H1 (cell line): ENCODE measurements around the gene STARD8. TPM values are rescaled to one million over a fixed set of nuclear protein-coding genes. Genes with fewer than 3 reads are reported as not detected.
A peak's percentile ranks its signal among the peaks of the same experiment; 100 is the strongest.

ENCODE experiments used
- CTCF ChIA-PET: fragments of 300-600 bp; sonication (Branson Sonifier 250); formaldehyde crosslinking; loops from one replicate; lab custom pipeline; 2021; ENCODE audit not compliant: partially characterized antibody; lab: Charles Lee
- POLR2A ChIA-PET: fragments of 300-600 bp; sonication (Branson Sonifier 250); formaldehyde crosslinking; loops from one replicate; lab custom pipeline; 2021; ENCODE audit warnings: inconsistent platforms; ENCODE audit not compliant: partially characterized antibody; lab: Charles Lee
- DNase-seq, 2 experiments: peaks; one replicate each; pipeline versions ENCODE4 v3.0.0 to v3.0.0-alpha.2; 2010 to 2022; ENCODE audit warnings: low spot score in 2 of 2, low read depth in 1 of 2, mixed read lengths in 1 of 2
- FAIRE-seq: peaks from 2 replicates; lab custom pipeline; 2011; peaks lifted over from hg19 to GRCh38; lab: Jason Lieb, UNC
- H2AFZ ChIP-seq: 2 replicates; pipeline ENCODE4 v1.8.1; 2012; ENCODE audit warnings: low read length, inconsistent platforms
- H2AK5ac ChIP-seq: 2 replicates; pipeline ENCODE4 v1.6.1; 2013; ENCODE audit warnings: low read depth, low read length
- H2BK120ac ChIP-seq: replicated peaks from 2 replicates; pipeline ENCODE3; 2013; ENCODE audit warnings: low read depth, low read length, inconsistent platforms
- H2BK12ac ChIP-seq: 2 replicates; pipeline ENCODE4 v1.6.1; 2013; ENCODE audit warnings: low read depth, low read length
- H2BK15ac ChIP-seq: 2 replicates; pipeline ENCODE4 v1.6.1; 2013; ENCODE audit warnings: low read length
- H2BK20ac ChIP-seq: 2 replicates; pipeline ENCODE4 v1.6.1; 2013; ENCODE audit warnings: low read length
- H2BK5ac ChIP-seq: 2 replicates; pipeline ENCODE4 v1.6.1; 2013; ENCODE audit warnings: low read depth, low read length
- H3K14ac ChIP-seq: 2 replicates; pipeline ENCODE4 v1.6.1; 2013; ENCODE audit warnings: inconsistent platforms; ENCODE audit not compliant: insufficient read length
- H3K18ac ChIP-seq: 2 replicates; pipeline ENCODE4 v1.6.1; 2013; ENCODE audit warnings: low read length; ENCODE audit errors: extremely low read depth
- H3K23ac ChIP-seq: 2 replicates; pipeline ENCODE4 v1.6.1; 2013; ENCODE audit warnings: inconsistent platforms; ENCODE audit not compliant: insufficient read length
- H3K23me2 ChIP-seq: 2 replicates; pipeline ENCODE4 v1.6.1; 2013; ENCODE audit warnings: low read depth, low read length
- H3K27ac ChIP-seq: 2 replicates; pipeline ENCODE4 v1.6.1; 2011; ENCODE audit warnings: low read depth, low read length, inconsistent platforms
- H3K27me3 ChIP-seq, 4 experiments: replicated peaks in 1 of 4; 1 replicate in 1 of 4; 2 replicates in 3 of 4; pipeline versions ENCODE4 v1.6.1 to v1.8.1; 2011 to 2013; ENCODE audit warnings: low read length in 3 of 4, mild to moderate bottlenecking in 3 of 4, inconsistent platforms in 2 of 4, mixed read lengths in 2 of 4, moderate library complexity in 1 of 4; ENCODE audit not compliant: control insufficient read depth in 3 of 4, insufficient read depth in 3 of 4; ENCODE audit errors: extremely low read depth in 1 of 4
- H3K36me3 ChIP-seq, 4 experiments: 2 replicates each; pipeline versions ENCODE4 v1.6.1 to v1.8.1; 2011 to 2013; ENCODE audit warnings: mild to moderate bottlenecking in 4 of 4, low read length in 3 of 4, moderate library complexity in 2 of 4, control low read depth in 1 of 4, inconsistent platforms in 1 of 4; ENCODE audit not compliant: insufficient read depth in 4 of 4, control insufficient read depth in 2 of 4
- H3K4ac ChIP-seq: replicated peaks from 2 replicates; pipeline ENCODE3; 2013; ENCODE audit warnings: low read length, low read depth, mixed read lengths, inconsistent platforms; ENCODE audit not compliant: insufficient read length
- H3K4me1 ChIP-seq, 4 experiments: replicated peaks in 1 of 4; 1 replicate in 1 of 4; 2 replicates in 3 of 4; pipeline versions ENCODE4 v1.6.1 to v1.8.1; 2011 to 2013; ENCODE audit warnings: low read length in 3 of 4, inconsistent platforms in 2 of 4, mixed read lengths in 1 of 4; ENCODE audit not compliant: insufficient read depth in 4 of 4, control insufficient read depth in 3 of 4
- H3K4me2 ChIP-seq, 2 experiments: 2 replicates each; pipeline versions ENCODE4 v1.6.1 to v1.8.1; 2011 to 2013; ENCODE audit warnings: low read depth in 2 of 2, low read length in 2 of 2, control low read depth in 1 of 2, inconsistent platforms in 1 of 2, mild to moderate bottlenecking in 1 of 2; ENCODE audit not compliant: insufficient read depth in 1 of 2
- H3K4me3 ChIP-seq, 4 experiments: fragments of 200-600, 300-600 bp in 1 of 4; sonication (generic), shearing (Covaris generic), sonication (Bioruptor Twin) in 1 of 4; 2 replicates each; pipeline versions ENCODE4 v1.5.1 to v1.8.1; 2011 to 2016; ENCODE audit warnings: low read length in 4 of 4, low read depth in 3 of 4, control low read depth in 2 of 4, inconsistent platforms in 2 of 4, mild to moderate bottlenecking in 2 of 4, mixed read lengths in 1 of 4, moderate library complexity in 1 of 4; ENCODE audit not compliant: insufficient read depth in 2 of 4; ENCODE audit errors: extremely low read depth in 1 of 4
- H3K56ac ChIP-seq: replicated peaks from 2 replicates; pipeline ENCODE3; 2013; ENCODE audit warnings: low read depth, mild to moderate bottlenecking, mixed read lengths, low read length, inconsistent platforms; ENCODE audit not compliant: insufficient read length
- H3K79me1 ChIP-seq: 2 replicates; pipeline ENCODE4 v1.6.1; 2013; ENCODE audit warnings: low read depth, low read length, control low read depth
- H3K79me2 ChIP-seq, 2 experiments: 2 replicates each; pipeline versions ENCODE4 v1.6.1 to v1.8.1; 2012 to 2013; ENCODE audit warnings: low read length in 2 of 2, mild to moderate bottlenecking in 2 of 2, inconsistent platforms in 1 of 2; ENCODE audit not compliant: insufficient read depth in 2 of 2, control insufficient read depth in 1 of 2
- H3K9ac ChIP-seq, 4 experiments: replicated peaks in 1 of 4; 1 replicate in 1 of 4; 2 replicates in 3 of 4; pipeline versions ENCODE4 v1.6.1 to v1.8.1; 2011 to 2013; ENCODE audit warnings: low read depth in 3 of 4, low read length in 3 of 4, control low read depth in 2 of 4, mild to moderate bottlenecking in 2 of 4, moderate library complexity in 2 of 4, inconsistent platforms in 1 of 4; ENCODE audit errors: extremely low read depth in 1 of 4
- H3K9me3 ChIP-seq, 2 experiments: 2 replicates each; pipeline versions ENCODE4 v1.6.1 to v1.8.1; 2012 to 2013; ENCODE audit warnings: mild to moderate bottlenecking in 2 of 2, moderate library complexity in 2 of 2, control low read depth in 1 of 2, inconsistent platforms in 1 of 2, low read depth in 1 of 2, low read length in 1 of 2, mixed read lengths in 1 of 2; ENCODE audit not compliant: insufficient read depth in 2 of 2
- H4K20me1 ChIP-seq, 2 experiments: replicated peaks in 1 of 2; 2 replicates each; pipeline versions ENCODE3 to v1.8.1; 2011 to 2013; ENCODE audit warnings: inconsistent platforms in 2 of 2, low read length in 2 of 2, mild to moderate bottlenecking in 1 of 2; ENCODE audit not compliant: insufficient read depth in 2 of 2, control insufficient read depth in 1 of 2
- H4K5ac ChIP-seq: 2 replicates; pipeline ENCODE4 v1.6.1; 2013; ENCODE audit warnings: low read length, low read depth, mixed read lengths, inconsistent platforms; ENCODE audit not compliant: insufficient read length
- H4K8ac ChIP-seq: 2 replicates; pipeline ENCODE4 v1.8.0; 2013; ENCODE audit warnings: mild to moderate bottlenecking, moderate library complexity, low read length, inconsistent platforms; ENCODE audit not compliant: insufficient read depth; ENCODE audit errors: extremely low read depth
- H4K91ac ChIP-seq: replicated peaks from 2 replicates; pipeline ENCODE3; 2013; ENCODE audit warnings: low read length, mixed read lengths, inconsistent platforms; ENCODE audit not compliant: insufficient read length
- CTCF ChIP-seq, 3 experiments: IDR thresholded peaks; 1 replicate in 2 of 3; 2 replicates in 1 of 3; pipeline versions ENCODE4 v1.5.1 to v1.6.1; 2011; ENCODE audit warnings: low read length in 3 of 3, mild to moderate bottlenecking in 3 of 3, inconsistent platforms in 2 of 3, low read depth in 1 of 3, moderate library complexity in 1 of 3; ENCODE audit not compliant: insufficient read depth in 1 of 3; ENCODE audit errors: control extremely low read depth in 1 of 3
- PHF8 ChIP-seq: fragments of 200-600 bp; sonication (generic); conservative IDR thresholded peaks from 2 replicates; pipeline ENCODE4 v1.7.1; 2012; ENCODE audit warnings: low read depth, mild to moderate bottlenecking, inconsistent platforms, low read length, moderate library complexity
- RAD21 ChIP-seq, 2 experiments: IDR thresholded peaks in 1 of 2; conservative IDR thresholded peaks in 1 of 2; 2 replicates each; pipeline ENCODE4 v1.6.1; 2011; ENCODE audit warnings: low read depth in 2 of 2, low read length in 2 of 2, improper control_type of control experiment in 1 of 2, inconsistent platforms in 1 of 2, mild to moderate bottlenecking in 1 of 2, moderate library complexity in 1 of 2
- WGBS, 2 experiments: shearing (Covaris generic) in 1 of 2; methylation state at CpG; one replicate each; pipeline versions ENCODE4 v1.1.6 to v1.1.7; 2013 to 2015; ENCODE audit warnings: low lambda C conversion rate in 2 of 2, mixed read lengths in 2 of 2, inconsistent platforms in 1 of 2, low coverage in 1 of 2, missing lambda C conversion rate in 1 of 2; ENCODE audit not compliant: insufficient replicate concordance in 2 of 2, insufficient coverage in 1 of 2, insufficient read length in 1 of 2; ENCODE audit errors: extremely low coverage in 1 of 2, missing lambda C conversion rate in 1 of 2; 5-methylcytosine and 5-hydroxymethylcytosine counted together
- polyA plus RNA-seq, 7 experiments: library from polyadenylated mRNA; depleted of rRNA in 3 of 7; stranded (reverse) in 5 of 7; unstranded in 2 of 7; fragments of >200 nt in 5 of 7; fragments of 200-250 nt in 2 of 7; gene quantifications; 1 replicate in 5 of 7; 2 replicates in 1 of 7; 4 replicates in 1 of 7; pipeline versions ENCODE4 v1.2.1 to v1.2.3, GENCODE V29; 2011 to 2013; ENCODE audit warnings: missing spikeins in 2 of 7, mixed read lengths in 2 of 7
- total RNA-seq: library from RNA; stranded (reverse); fragmentation: NEBNext Ultra II Directional; extraction: Animal tissue kit (Norgen Biotek cat#: 25700); gene quantifications from 2 replicates; pipeline ENCODE4 v1.2.1, GENCODE V29; 2021

Gene STARD8
- total and polyA plus RNA-seq, 2 of the 8 experiments (the other 6 are each of a cell fraction or from before 2014, with no cell fraction given), result 1.8 to 3.8 TPM

DNA sequence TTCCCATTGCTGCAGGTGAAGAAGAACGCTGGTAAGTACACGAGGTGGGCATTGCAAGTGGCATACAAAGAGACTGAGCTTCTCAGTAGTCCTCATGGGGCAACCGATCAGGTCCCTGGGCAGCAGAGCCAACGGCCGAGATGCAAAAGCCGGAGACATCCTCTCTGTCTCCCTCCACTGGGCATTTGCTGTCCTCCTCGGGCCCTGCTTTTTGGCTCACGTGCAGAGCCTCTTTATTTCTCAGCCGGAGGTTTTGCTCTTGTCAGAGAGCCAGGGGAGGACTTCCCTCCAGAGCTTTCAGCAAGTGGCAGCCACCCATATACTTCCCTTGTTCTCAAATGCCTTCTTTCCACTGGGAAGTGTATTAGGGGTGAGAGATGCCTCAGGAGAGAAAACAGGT is 18.0 kb downstream of the STARD8 start:
- H3K79me2 ChIP-seq, result no peaks in the 10 kb centered on the region
- H3K9ac ChIP-seq, result no peak overlapping the region
- H3K79me1 ChIP-seq, result no peaks in the 10 kb centered on the region
- no peak overlapping the region for H3K4me3 ChIP-seq
- H2BK120ac ChIP-seq, result no peak overlapping the region
- POLR2A ChIA-PET, result no interaction called here
- CTCF ChIA-PET, result interaction anchor here (1.1 to 2.4 kb wide), 4 partner anchors 16 to 66 kb away, joined by 3 to 6 read pairs (median 4); no protein-coding TSS in a partner anchor
- H4K20me1 ChIP-seq, result no peaks in the 10 kb centered on the region
- TF ChIP-seq RAD21 (IDR thresholded peaks at IDR 0.05 in 1 of 2, conservative IDR thresholded peaks at IDR 0.05 in 1 of 2; ENCODE audit: low read depth in 2 of 2, low read length in 2 of 2), result peak; percentile 28 to 64; a peak in 3 of 4 replicates
- TF ChIP-seq CTCF (IDR thresholded peaks at IDR 0.05; ENCODE audit: control extremely low read depth in 1 of 3, insufficient read depth in 1 of 3, low read depth in 1 of 3, low read length in 3 of 3), result peak; percentile 35 to 45 (median 41)
- no peak for TF ChIP-seq PHF8
- no peak overlapping the region for H3K4ac ChIP-seq
- peaks cover 0 to 6% (median 0%) of the 10 kb centered on the region in 4 experiments; a peak in 3 of 7 replicates for H3K4me1 ChIP-seq
- H3K9me3 ChIP-seq, result no peaks in the 10 kb centered on the region
- no peak overlapping the region for H4K8ac ChIP-seq
- H3K14ac ChIP-seq, result no peak overlapping the region
- no peak overlapping the region for H3K23ac ChIP-seq
- DNase-seq (no peak), FAIRE-seq (no peak)
- no peaks in the 10 kb centered on the region for H3K36me3 ChIP-seq
- no peak overlapping the region for H2BK20ac ChIP-seq
- H3K27me3 ChIP-seq, result no peaks in the 10 kb centered on the region
- H3K18ac ChIP-seq, result no peak overlapping the region
- no peak overlapping the region for H3K56ac ChIP-seq
- WGBS, 2 experiments, result 75% methylated on average over 9 of the region's 9 CpGs; no CpG with 5 or more reads in 1 of the 2 experiments
- no peak overlapping the region for H2BK12ac ChIP-seq
- H2BK5ac ChIP-seq, result no peak overlapping the region
- no peak overlapping the region for H2AK5ac ChIP-seq
- no peak overlapping the region for H3K27ac ChIP-seq
- no peak overlapping the region for H4K5ac ChIP-seq
- H3K23me2 ChIP-seq, result 0 out of 2 replicates have a peak, but pooled peaks cover 2% of the 10 kb centered on the region
- H3K4me2 ChIP-seq, result no peak overlapping the region
- H2AFZ ChIP-seq, result no peak overlapping the region
- H4K91ac ChIP-seq, result no peak overlapping the region
- H2BK15ac ChIP-seq, result no peak overlapping the region
